HG03521 (cell line): ENCODE measurements around the gene CCDC28B.

Experiments
- ATAC-seq: cut with Tn5 transposase; IDR thresholded peaks from one replicate; pipeline ENCODE4 v1.9.1; 2021; ENCODE audit warnings: mild to moderate bottlenecking, moderate library complexity; ENCODE audit not compliant: unreplicated experiment

CCDC28B gene

GRCh38 chr1:32249831-32250525 lies 49.6 kb downstream of the CCDC28B start:
- ATAC-seq, result peak; percentile 48

DNA sequence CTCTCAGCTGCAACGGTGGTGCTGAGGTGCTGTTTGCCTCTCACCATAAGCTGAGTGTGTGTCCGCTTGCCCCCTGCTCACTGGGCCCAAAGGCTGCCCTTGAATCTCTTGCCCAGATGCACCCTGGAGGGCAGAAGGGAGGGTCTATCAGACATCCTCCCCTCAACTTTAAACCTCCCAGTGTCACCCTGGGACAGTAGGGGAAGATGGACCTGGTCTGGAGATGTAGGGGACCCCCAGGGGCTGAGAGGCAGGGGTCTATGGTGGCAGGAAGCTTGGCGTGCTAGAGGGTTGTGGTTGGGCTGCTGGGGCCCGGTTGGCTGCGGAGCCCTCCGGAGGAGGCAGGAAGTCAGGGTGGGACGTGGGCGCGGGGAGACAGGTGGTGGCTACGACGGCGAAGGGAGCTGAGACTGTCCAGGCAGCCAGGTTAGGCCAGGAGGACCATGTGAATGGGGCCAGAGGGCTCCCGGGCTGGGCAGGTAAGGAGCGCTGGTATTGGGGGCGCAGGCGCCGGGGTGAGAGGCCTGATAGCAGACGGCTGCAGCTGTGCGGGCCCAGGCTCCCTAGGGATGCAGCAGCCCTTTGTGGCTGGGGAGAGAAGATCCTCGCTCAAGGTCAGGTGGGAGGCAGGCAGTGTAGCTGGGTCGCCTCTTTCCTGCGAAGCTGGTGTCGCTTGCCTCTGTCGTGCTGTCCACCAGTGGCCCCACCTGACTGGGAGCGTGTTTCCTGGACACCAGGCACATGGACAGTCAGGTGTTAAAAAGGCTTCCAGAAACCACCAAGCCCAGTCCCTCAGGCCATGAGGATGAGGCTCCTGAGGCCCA lies 50.7 kb downstream of the CCDC28B start, which contains the start of gene LCK:
TSS of gene LCK (plus strand) at position 373 of the 824 bp plus-strand sequence. CDS start 23,065 bp downstream, outside the sequence.
- no peak for ATAC-seq
